SH-SY5Y (cell line): Measurements from ENCODE around the gene OPCML.

ENCODE experiments used
- GATA2 ChIP-seq: IDR thresholded peaks from 2 replicates; pipeline ENCODE4 v1.6.1; 2011; ENCODE audit warnings: mild to moderate bottlenecking, low read depth, low read length
- GATA3 ChIP-seq: IDR thresholded peaks from 2 replicates; pipeline ENCODE4 v1.6.1; 2011; ENCODE audit warnings: low read depth, mild to moderate bottlenecking, low read length, moderate library complexity

DNA sequence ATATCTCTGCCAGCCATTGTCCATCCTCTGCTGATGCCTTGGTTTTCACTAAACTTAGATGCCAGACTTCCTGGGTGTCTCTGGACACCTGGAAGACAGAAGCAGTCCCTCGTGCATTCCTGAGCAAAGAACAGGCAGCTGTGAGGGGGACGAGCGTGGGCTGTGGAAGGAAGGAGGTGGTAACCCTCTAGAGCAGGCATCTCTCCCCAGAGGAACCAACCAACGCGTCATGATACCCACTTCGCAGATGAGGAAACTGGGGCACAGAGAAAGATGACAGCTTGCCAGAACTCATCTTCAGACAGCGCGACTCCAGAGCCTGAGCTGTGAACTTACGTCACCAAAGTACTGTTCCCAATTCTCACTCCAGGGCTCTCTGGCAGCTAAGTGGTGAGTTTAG is 123.4 kb downstream of the OPCML start:
- TF ChIP-seq GATA2 (no peak), GATA3 (no peak)
